Astrocyte of the hippocampus (primary cell): ENCODE data around the gene FAM53C.
"Not testable (repeated sequence)": the region's sequence is repeated elsewhere in the genome, so short reads cannot be mapped to it uniquely, and the experiment has no call there.

Source experiments
- DNase-seq: peaks from one replicate; pipeline ENCODE4 v3.0.0; 2011; ENCODE audit warnings: low read depth, low spot score

The FAM53C gene

DNA sequence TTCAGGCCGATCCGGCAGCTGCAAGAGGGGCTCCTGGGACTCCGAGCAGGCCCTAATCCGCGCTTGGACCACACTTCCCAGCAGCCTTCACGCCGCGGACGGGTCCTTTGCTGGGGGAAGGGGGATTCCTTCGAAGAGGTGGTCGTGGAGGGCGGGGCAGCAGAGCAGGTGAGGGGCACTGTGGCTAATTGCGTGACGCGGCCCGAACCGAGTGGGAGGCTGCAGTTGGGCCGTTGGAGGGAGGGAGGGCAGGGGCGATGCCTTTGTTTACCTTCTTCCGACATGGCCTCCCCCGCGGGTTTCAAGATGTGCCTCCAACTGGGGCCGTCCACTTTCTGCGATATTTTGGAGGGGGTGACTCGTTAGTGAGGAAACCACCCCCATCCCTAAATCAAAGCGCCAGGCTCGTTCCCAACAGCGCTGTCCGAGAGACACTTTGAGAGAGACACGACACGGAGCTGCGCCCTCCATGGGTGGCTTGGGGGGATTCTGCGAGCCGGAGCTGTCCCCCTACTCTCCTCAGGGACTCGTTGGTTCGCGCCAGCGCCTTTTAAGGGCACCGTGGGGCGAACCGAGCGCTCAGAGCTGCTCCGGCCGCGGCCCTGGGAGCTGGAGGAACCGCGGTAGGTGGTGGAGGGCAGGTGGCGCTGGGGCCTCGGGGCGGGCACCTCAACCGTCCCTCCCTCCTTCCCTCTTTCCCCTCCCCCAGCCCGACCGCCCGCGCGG, at the start of gene FAM53C:
Gene FAM53C, plus strand, starts transcription at position 582 of the 726 bp plus-strand sequence. CDS start 3,070 bp downstream, outside the sequence.
- DNase-seq: peak; percentile 97

DNA sequence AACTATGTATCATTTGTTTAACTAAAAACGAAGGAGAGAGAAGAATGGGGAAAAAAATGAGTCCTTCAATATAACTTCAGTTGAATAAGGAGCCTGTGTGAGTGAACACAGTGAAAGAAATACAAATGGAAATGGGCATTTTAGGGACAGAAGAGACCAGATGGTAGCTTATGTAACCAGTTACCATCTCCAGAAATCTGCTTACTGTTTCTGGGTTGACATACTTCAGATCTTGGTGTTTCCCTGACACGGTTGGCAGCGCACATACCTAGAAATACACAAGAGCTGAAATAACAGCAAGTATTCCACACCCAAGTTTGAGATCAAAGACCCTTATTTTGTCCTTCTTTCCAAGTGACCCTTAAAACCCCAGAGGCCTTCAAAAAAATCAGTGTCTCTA, 48.8 kb upstream of the FAM53C start:
- no peak for DNase-seq

DNA sequence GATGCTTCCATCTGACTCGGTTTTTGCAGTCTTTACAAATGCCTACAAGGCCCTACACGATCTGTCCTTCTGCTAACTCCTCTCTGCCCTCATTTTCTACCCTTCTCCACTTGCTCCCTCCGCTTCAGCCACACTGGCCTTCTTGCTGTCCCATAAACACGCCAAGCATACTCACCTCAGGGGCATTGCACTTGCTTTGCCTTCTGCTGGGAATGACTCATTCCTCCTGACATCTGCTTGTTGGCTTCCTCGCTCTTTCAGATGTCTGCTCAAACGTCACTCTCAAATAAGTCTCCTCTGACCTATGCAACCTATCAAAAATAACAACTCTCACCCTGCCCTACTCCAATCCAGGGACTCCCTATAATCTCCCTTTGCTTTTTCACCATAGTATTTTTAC, 34.7 kb upstream of the FAM53C start:
- peak; percentile 28 for DNase-seq

DNA sequence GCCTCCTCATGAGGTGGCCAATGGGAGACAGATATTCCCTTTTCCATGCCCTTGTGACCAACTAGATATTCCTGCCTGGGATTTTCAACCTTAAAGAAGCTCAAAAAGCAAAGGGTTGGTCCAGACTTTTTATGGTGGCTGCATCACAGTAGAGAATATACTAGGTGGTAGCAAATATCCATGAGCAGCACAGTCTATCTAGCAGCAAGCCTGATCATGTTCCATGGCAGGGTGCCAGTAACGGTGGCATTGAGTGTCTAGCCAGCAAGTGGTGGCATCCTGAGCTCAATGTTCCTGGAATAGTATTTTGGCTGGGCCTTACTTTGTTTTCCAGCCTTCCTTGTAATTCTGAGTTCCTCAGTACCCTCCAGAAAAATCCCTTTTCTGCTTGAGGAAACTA, 32.3 kb upstream of the FAM53C start:
- DNase-seq: peak; percentile 11

DNA sequence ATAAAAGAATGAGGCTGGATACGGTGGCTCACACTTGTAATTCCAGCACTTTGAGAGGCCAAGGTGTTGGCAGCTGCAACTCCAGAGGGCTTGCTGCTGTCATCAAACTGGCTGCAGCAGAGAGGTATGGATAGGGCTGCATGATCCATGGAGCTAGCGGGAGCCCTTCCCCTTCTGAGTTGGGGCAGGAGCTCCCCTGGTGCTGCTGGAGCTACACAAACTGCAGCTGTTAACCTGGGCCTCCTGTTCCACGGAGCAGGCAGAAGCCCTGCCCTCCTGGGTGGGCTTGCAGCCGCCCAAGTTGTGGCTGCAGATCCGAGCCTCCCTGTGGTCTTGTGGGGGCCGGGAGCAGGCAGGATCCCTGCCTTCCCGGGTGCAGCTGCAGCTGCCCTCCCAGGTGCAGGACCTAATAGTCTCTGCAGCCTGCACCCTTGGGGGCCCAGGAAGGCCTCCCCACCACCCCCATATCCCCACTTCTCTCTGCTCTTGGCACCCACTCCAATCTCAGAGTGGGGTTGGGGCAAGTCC, 22.3 kb upstream of the FAM53C start:
- DNase-seq: no peak

DNA sequence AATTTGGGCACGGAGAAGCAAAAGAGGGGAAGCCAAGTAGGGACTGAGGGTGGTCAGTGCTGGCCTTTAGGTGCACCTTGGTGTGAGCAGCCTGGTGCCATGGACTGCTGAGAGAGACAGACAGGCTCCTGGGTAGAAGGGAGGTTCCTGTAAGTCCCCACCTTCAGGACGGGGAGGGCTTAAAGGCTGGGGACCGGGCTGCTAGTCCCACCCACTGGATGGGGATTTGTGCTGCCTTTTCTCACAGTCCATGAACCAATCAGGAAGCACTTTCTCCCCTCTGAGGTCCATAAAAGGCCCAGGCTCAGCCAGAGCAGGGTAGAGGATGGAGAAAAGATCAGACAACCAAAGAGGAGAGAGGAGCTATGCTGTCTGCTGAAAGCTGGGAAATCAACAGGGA, 21.7 kb upstream of the FAM53C start:
- DNase-seq: no peak

- not testable (repeated sequence) for DNase-seq
Observed at GRCh38 chr5:138318211-138318610, 19.9 kb upstream of the FAM53C start.

DNA sequence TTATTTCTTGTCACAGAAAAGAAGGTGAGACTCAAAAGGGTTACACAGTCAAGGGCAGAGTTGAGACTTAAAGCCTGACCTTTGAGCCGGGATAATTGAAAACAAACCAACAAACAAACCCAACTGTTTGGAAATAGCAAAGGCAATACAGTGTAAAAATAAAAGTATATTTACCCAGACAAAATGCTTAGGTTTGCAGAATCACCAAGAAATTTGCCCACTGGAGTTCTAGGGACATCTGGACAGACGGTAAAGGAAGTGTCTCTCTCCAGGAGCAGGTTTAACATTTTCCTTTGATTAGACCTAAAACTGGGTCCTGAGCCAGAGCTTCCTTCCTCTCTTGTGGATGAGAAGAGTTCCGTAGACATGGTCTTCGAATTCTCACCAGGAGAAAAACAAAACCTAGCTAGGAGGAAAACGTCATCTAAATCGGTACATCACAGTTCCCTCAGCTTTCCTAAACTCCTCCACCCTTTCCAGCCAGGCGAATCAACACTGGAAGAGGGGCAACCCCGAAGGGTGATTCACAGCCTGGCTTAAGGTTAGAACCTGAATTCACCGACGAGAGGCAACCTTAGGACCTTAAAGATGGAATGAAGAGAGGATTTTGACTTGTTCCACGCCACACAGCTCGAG, 7.1 kb upstream of the FAM53C start:
- DNase-seq: no peak

DNA sequence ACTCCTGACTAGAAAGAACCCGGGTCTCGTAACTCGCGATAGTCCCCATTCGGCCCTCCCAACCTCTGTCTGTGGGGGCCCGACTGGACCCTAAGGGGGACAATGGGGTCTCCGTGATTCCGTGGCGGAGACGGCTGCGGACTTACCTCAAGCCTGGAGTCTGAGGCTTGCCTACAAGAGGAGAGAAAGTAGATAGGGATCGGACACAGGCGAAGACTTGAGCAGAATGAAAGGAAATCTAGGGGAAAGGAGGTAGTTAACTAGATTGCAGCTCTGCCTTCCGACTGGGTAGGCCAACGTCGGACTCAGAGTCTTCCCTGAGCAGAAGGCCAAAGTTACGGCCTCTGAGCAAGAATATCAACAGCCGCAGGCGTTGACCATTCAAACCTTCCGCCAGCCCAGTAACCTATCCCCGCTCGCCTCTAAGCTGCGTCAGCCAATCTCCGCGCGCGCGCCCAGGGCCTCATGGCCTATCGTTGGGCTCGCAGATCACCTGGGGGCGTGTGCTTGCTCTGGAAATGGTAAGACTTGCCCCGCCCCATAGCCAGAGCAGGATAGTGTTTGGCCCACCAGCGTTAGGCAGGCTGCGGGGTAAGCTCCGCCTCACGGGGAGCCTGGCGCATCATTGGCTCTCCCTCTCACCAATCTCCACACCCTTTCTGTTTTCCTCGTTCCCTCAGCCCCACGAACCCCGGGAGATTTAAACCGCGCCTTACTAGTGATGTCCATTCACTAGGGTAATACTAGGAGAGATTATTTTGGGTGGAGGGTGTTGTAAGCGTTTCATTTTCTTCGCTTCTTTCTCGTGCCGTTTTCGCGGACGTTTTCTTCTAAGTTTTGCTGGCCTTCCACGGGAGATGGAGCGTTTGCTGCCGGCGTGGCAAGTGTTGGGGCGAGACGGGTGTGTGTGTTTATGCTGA, 6.4 kb upstream of the FAM53C start, which contains the start of gene CDC25C:
Gene CDC25C, minus strand, starts transcription at position 356 of the 920 bp plus-strand sequence. CDS start 624 bp downstream, outside the sequence.
- peak; percentile 100 for DNase-seq

DNA sequence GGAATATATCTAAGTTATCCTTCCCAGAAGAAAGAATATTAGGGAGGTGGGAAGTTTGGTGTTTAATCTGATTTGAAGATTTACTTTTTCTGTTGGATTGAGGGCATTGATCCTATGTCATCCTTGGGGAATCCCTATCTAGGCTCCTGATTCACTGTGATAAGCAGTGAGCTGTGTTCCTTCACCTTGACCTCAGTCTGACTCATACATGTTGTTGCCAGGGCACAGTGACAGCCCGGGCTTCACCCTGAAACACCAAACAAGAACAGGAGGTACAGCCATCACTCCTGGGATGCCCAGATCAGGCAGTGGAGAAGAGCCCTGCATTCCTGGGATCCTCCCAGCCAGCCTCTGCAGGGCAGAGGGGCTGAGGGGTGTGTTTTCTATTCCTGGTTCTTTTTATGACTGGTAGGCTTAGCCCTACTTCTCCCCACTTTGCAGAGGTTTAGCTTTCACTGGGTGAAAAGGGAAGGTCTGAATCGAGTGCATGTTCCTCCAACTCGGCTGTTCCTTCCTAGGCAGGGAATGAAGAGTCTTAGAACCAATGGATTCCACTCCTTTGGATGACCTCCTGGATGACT, 3.1 kb upstream of the FAM53C start:
- DNase-seq: no peak

GRCh38 chr5:138336952-138337684, 948 bp upstream of the FAM53C start:
- no peak for DNase-seq

DNA sequence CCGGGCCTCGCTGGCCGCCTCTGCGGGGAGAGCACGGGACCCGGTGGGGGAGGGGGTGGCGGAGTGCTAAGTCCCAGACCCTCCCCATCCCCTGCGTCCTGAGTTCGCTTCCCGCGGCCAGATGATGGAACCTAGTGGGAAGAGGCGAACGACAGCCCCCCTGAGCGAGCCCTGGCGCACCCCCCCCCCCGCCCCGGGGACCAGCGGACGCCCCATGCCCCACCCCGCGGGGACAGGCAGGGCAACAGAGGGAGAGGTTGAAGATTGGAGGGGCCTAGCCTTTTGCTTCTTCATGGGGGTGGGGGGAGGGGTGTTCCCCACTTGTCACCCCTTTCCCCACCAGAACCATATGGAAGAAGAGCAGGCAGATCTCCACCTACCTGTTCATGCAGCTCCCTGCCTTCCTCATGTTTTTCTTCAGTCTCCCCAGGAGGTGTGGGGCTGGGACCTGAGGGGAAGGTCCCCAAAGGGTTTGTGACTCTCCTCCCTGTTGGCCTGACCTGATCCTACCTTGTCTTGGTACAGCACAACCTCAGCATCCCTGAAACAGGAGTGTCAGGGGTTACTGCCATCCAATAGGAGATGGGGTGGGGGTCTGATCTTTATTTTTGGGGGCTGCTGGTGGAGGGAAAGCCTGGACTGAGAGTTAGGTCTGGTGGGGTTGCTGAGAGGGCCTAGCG, 485 bp downstream of the FAM53C start:
- no peak for DNase-seq

DNA sequence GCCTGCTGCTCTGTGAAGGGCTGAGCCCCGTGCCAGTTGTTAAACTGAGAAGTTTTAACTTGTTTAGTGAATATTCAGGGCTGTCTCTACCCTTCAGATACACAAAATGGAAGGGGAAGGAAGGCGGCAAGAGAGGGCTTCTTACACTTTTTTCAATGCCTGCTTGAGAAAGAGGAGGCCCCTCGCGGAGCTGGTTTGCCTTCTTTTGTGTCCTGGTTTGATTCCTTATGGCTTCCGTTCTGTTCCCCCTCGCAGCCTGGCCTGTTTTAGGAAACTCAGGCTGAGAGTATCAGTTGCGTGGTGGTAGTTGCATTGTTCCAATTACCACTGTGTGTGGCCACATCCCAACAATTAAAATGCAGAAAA, 1.0 kb downstream of the FAM53C start:
- peak; percentile 43 for DNase-seq

GRCh38 chr5:138339464-138339863, 1.4 kb downstream of the FAM53C start:
- no peak for DNase-seq

DNA sequence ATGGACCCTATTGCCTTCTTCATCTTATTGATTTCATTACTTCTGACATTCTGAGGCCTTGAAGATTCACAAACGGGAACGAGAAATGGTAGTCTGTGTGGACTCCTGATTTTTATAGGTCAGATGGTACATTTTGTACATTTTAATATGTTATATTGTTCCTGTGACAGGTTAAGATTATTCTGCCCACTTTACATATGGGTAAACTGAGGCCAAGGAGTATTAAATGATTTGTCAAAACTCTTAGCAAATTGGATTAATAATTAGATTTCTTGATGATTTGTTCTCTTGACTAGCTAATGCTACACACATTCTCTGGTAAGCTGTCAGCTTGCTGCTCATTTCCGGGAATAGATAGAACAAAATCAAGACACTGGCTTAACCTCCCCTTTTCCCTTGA, 1.9 kb downstream of the FAM53C start:
- no peak for DNase-seq

GRCh38 chr5:138344887-138345622, 7.0 kb downstream of the FAM53C start:
- no peak for DNase-seq

DNA sequence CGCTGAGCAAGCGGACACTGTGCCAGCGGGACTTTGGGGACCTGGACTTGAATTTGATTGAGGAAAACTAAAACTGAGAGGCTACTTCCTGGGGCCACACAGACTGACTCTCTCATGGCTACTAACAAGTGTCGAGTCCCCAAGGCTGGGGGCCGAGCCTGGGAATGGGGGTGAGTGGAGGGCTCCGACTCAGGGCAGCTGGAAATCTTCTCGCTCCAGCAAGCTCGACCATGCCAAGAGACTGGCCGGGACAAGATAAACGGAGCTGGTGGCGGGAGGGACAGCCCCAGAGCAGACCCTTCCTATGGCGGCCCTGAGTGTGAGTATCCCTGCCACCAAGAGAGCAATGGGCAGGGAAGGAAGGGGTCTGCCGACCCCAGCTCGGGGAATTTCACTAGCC, 8.8 kb downstream of the FAM53C start:
- no peak for DNase-seq

DNA sequence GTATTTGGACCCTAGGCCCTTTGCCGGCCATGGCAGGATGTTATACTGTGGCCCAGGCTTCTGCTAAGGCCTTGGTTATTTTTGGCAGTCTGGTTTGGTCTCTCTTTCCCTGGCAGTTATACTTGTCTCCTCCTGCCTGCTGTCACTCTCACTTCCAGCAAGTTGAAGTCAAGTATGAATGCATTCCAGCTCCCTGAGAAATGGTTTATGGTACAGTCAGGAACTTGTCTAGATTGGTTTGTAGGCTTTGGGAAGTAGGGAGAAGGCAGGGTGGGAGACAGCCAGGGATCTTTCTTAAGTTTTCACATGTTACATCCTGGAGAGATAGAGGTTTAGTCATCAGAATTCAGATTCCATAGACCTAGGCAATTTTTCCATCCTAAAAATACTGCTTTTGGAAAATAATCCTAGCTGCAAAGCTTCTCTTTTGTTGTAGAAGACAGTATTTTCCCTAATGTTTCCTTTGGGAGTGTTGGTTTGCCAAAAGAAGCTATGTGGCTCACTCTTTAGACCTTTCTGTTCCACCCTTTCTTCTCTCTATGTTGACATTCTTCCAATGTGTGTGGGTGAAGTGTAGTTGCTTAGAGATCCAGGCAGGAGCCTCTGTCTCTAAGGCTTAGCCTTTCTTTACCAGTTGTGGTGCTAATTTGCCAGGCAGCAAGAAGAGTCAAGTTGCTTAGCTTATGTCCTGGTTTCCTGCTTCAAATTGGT, 11.9 kb downstream of the FAM53C start:
- peak; percentile 41 for DNase-seq

- DNase-seq: no peak
Observed at GRCh38 chr5:138350563-138350890, 12.5 kb downstream of the FAM53C start.
